ENCODE data around the gene CDIPT.

GRCh38 chr16:29849505-29849904 lies 13.5 kb downstream of the CDIPT start:
- no peak for TF ChIP-seq CTCF (conservative IDR thresholded peaks at IDR 0.05; ENCODE audit: low read depth, low read length)
- TF ChIP-seq EZH2 (IDR thresholded peaks at IDR 0.05; ENCODE audit: low read length, unreplicated experiment): no peak
- no peak for TF ChIP-seq EZH2phosphoT487 (IDR thresholded peaks at IDR 0.05; ENCODE audit: borderline replicate concordance, low read length)
